Measurements from ENCODE around the gene RIN1. TPM values are rescaled to one million over a fixed set of nuclear protein-coding genes. Genes with fewer than 3 reads are reported as not detected.

The RIN1 gene
- total RNA-seq, 1 donor from 2014 or later: 0.56 TPM

DNA sequence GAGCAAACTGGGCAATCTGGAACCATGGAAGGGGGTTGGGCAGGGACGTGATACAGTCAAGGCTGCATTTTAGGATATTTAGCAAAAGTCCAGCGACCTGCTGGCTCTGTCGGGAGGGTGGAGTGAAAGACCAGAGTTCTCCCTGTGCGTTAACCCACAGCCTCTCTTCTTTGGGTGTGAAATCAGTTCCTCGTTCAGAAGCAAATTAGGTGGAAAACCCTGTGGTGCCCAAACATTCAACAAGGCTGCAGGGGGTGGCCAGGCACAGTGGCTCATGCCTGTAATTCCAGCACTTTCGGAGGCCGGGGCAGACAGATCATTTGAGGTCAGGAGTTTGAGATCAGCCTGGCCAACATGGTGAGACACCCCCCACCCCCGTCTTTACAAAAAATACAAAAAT, 38.6 kb downstream of the RIN1 start:
- Histone ChIP-seq H2AFZ (replicated peaks) (no peak overlapping the region), H4K20me1 (ENCODE audit: low read depth) (peaks cover 2% of the 10 kb centered on the region), H3K27me3 (peaks cover 19% of the 10 kb centered on the region), H3K36me3 (no peaks in the 10 kb centered on the region), H3F3A (ENCODE audit: low read depth) (peaks cover 6% of the 10 kb centered on the region), H3K4me1 (no peaks in the 10 kb centered on the region), H3K4me3 (no peak overlapping the region), H3K4me2 (no peak overlapping the region), H3K9me3 (ENCODE audit: low read depth) (no peaks in the 10 kb centered on the region), H3K9ac (no peak overlapping the region), H3K79me2 (ENCODE audit: low read depth) (no peaks in the 10 kb centered on the region), H3K27ac (no peak overlapping the region)
- no peak for DNase-seq (ENCODE audit: low spot score)
- Mint-ChIP-seq H3K27ac (no peak overlapping the region), H3K9me3 (peaks cover 3% of the 10 kb centered on the region), H3K36me3 (no peaks in the 10 kb centered on the region), H3K4me3 (peak overlapping the region; percentile 36), H3K4me1 (peaks cover 17% of the 10 kb centered on the region), H3K27me3 (ENCODE audit: insufficient read depth, low read depth) (peaks cover 31% of the 10 kb centered on the region)
- no peak for TF ChIP-seq EZH2phosphoT487 (IDR thresholded peaks at IDR 0.05)
- TF ChIP-seq, protein P1, sequence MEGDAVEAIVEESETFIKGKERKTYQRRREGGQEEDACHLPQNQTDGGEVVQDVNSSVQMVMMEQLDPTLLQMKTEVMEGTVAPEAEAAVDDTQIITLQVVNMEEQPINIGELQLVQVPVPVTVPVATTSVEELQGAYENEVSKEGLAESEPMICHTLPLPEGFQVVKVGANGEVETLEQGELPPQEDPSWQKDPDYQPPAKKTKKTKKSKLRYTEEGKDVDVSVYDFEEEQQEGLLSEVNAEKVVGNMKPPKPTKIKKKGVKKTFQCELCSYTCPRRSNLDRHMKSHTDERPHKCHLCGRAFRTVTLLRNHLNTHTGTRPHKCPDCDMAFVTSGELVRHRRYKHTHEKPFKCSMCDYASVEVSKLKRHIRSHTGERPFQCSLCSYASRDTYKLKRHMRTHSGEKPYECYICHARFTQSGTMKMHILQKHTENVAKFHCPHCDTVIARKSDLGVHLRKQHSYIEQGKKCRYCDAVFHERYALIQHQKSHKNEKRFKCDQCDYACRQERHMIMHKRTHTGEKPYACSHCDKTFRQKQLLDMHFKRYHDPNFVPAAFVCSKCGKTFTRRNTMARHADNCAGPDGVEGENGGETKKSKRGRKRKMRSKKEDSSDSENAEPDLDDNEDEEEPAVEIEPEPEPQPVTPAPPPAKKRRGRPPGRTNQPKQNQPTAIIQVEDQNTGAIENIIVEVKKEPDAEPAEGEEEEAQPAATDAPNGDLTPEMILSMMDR (IDR thresholded peaks at IDR 0.05): no peak
- TF ChIP-seq EZH2 (IDR thresholded peaks at IDR 0.05): no peak

DNA sequence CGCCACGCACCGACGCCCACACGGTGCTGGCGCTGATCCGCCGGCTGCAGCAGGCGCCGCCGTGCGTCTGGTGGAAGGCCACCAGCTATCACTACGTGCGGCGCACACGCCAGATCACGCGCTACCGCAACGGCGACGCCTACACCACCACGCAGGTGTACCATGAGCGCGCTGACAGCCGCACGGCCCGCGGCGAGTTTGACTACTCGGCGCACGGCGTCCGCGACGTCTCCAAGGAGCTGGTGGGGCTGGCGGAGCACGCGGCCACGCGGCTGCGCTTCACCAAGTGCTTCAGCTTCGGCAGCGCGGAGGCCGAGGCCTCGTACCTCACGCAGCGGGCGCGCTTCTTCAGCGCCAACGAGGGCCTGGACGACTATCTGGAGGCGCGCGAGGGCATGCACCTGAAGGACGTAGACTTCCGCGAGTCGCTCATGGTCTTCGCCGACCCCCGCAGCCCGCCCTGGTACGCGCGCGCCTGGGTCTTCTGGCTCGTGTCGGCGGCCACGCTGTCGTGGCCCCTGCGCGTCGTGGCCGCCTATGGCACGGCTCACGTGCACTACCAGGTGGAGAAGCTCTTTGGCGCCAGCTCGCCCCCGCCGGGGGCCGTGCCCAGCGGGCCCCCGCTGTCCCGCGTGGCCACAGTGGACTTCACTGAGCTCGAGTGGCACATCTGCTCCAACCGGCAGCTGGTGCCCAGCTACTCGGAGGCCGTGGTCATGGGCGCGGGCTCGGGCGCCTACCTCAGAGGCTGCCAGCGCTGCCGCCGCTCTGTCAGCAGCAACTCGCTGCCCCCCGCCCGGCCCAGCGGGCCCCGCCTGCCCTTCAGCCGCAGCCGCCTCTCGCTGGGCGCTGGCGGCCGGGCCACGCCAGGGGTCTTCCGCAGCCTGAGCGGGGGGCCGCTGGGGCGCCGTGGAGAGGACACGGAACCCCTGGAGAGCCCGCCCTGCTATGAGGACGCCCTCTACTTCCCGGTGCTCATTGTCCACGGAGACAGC, 41.3 kb downstream of the RIN1 start:
- no peak for TF ChIP-seq EZH2 (IDR thresholded peaks at IDR 0.05)
- TF ChIP-seq, protein P1 (IDR thresholded peaks at IDR 0.05): no peak
- no peak for TF ChIP-seq EZH2phosphoT487 (IDR thresholded peaks at IDR 0.05)
- Histone ChIP-seq H4K20me1 (ENCODE audit: low read depth) (peaks cover 25% of the 10 kb centered on the region), H3K27ac (no peak overlapping the region), H2AFZ (replicated peaks) (no peak overlapping the region), H3K9me3 (ENCODE audit: low read depth) (no peaks in the 10 kb centered on the region), H3K9ac (no peak overlapping the region), H3K4me2 (no peak overlapping the region), H3K79me2 (ENCODE audit: low read depth) (no peaks in the 10 kb centered on the region), H3K27me3 (peaks cover 46% of the 10 kb centered on the region), H3F3A (ENCODE audit: low read depth) (peaks cover 18% of the 10 kb centered on the region), H3K36me3 (no peaks in the 10 kb centered on the region), H3K4me1 (peaks cover 5% of the 10 kb centered on the region), H3K4me3 (no peak overlapping the region)
- Mint-ChIP-seq H3K36me3 (no peaks in the 10 kb centered on the region), H3K27ac (no peak overlapping the region), H3K9me3 (peaks cover 5% of the 10 kb centered on the region), H3K4me3 (no peak overlapping the region), H3K4me1 (peaks cover 30% of the 10 kb centered on the region), H3K27me3 (ENCODE audit: insufficient read depth, low read depth) (peaks cover 45% of the 10 kb centered on the region)
- no peak for DNase-seq (ENCODE audit: low spot score)

DNA sequence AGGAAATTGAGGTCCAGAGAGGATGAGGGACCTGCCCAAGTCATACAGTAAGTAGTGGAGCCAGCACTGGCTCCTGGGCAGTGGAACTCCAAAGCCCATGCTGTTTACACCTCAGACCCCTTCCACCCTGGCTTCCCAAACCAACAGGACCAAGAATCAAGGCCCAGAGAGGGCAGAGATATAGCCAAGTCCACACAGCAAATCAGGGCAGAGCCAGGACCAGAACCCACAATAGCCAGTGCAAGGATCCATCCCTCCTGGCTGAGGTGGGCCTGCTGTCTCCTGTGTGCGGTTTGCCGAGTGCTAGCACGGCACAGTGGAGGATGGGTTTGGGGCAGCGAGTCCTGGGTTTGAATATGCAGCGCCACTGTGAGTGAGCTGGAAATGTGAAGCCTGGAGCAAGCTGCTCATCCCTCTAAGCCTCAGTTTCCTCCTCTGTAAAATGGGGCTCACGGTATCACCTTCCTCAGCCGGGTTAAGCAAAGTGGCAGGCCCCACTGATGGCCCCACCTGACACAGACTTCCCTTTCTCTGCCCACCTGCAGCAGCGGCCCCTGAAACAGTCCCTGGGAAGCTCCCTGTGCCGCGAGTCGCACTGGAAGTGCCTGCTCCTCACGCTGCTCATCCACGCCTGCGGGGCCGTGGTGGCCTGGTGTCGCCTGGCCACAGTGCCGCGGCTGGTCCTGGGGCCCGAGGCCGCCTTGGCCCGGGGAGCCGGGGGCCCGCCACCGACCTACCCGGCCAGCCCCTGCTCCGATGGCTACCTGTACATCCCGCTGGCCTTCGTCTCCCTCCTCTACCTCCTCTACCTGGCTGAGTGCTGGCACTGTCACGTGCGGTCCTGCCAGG, 42.2 kb downstream of the RIN1 start:
- Mint-ChIP-seq H3K4me1 (peaks cover 38% of the 10 kb centered on the region), H3K27ac (no peak overlapping the region), H3K4me3 (no peak overlapping the region), H3K9me3 (peaks cover 5% of the 10 kb centered on the region), H3K27me3 (ENCODE audit: insufficient read depth, low read depth) (peaks cover 46% of the 10 kb centered on the region), H3K36me3 (no peaks in the 10 kb centered on the region)
- Histone ChIP-seq H3K36me3 (no peaks in the 10 kb centered on the region), H3K79me2 (ENCODE audit: low read depth) (no peaks in the 10 kb centered on the region), H3F3A (ENCODE audit: low read depth) (peaks cover 25% of the 10 kb centered on the region), H3K9ac (no peak overlapping the region), H3K27ac (no peak overlapping the region), H3K27me3 (peaks cover 49% of the 10 kb centered on the region), H3K4me2 (no peak overlapping the region), H3K9me3 (ENCODE audit: low read depth) (no peaks in the 10 kb centered on the region), H3K4me1 (peaks cover 5% of the 10 kb centered on the region), H4K20me1 (ENCODE audit: low read depth) (peaks cover 28% of the 10 kb centered on the region), H2AFZ (replicated peaks) (no peak overlapping the region), H3K4me3 (no peak overlapping the region)
- DNase-seq (ENCODE audit: low spot score): no peak
- TF ChIP-seq EZH2 (IDR thresholded peaks at IDR 0.05) (no peak), EZH2phosphoT487 (IDR thresholded peaks at IDR 0.05) (no peak)
- TF ChIP-seq, protein P1 (IDR thresholded peaks at IDR 0.05): no peak
